DND-41 (cell line): ENCODE results near the gene PFAS.

ENCODE experiments used
- CTCF ChIP-seq: IDR thresholded peaks from 2 replicates; pipeline ENCODE4 v1.5.1; 2012; ENCODE audit warnings: borderline replicate concordance, low read length, moderate library complexity, mild to moderate bottlenecking; ENCODE audit not compliant: poor library complexity, severe bottlenecking; ENCODE audit errors: extremely low read depth
- EZH2 ChIP-seq: IDR thresholded peaks from 3 replicates; pipeline ENCODE4 v1.6.1; 2012; ENCODE audit warnings: borderline replicate concordance, low read depth, mild to moderate bottlenecking, moderate library complexity, low read length, inconsistent platforms; ENCODE audit not compliant: severe bottlenecking

- TF ChIP-seq CTCF (no peak), EZH2 (no peak)
Observed at GRCh38 chr17:8256691-8257090, 7.6 kb downstream of the PFAS start.
